ENCODE data around the gene NT5C.

The NT5C gene

GRCh38 chr17:75115555-75115954, 16.0 kb downstream of the NT5C start:
- DNase-seq (ENCODE audit: low spot score), result peak; percentile 76

DNA sequence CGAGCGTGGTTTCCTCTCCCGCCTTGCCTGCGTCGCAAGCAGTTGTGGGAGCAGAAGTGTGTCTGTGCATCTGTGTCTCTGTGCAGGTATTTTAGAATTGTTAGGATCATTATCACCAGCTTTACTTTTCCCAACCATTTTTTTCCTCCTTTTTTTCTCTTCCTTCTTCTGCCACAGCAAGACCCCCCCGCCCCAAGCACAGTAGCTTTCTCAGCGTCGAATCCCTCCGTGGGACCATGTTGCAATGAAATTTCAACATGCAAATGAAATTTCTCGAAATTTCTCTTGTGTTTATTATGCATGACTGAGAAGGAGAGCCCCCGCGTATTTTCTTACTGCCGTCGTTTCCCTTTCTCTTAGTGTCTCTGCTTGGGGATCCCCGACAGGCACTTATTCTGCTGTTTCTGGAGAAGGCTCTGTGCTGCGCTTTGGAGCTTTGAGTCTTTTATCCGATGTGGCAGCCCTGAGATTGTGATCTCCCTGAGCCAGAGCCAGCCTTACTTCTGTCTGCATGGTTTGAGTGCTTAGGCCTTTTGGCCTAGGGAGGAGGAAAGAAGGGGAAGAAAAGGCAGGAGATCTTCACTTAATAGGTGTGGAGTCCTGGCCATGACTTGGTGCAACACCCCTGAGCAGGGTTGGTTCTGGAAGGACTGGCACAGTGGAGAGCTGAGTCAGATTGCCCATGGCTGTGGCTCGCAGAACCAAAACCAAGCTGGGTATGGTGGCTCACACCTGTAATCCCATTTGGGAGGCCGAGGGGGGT, 16.8 kb downstream of the NT5C start:
- DNase-seq (ENCODE audit: low spot score), result peak; percentile 77

DNA sequence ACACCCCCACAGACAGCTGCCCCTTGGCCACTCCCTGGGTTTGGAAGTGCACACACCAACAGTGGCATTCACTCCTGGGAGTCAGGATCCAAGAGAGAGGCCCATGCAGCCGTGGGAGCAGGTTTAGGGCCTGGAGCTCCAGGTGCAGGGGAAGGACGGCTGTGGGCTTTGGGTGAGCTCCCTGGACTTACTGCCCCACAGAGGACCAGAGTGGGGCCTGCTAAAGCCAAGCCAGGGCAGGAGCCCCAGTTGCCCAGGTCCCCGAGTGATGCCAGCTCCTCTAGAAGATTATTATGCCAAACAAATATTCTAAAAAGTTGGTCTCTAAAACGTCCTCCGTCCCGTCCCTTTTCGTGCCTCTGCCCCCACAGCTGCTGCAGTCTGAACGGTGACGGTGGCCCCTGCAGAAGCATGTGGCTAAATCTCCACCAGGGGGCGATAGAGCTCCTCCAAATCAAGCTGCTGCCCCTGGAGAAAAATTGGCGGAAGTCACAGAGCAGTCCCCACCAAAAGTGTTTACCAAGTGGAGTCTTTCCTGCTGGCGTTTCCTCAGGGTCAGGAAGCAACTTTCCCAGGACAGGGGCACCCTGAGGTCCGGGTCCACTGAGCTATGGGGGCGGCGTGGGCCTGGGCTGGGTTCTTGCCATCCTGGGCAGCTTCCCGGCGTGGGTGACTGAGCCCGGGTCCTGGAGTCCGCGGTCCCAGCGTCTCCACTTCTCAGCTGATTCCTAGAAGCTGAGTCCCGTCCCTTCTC, 17.6 kb downstream of the NT5C start:
- DNase-seq (ENCODE audit: low spot score), result peak; percentile 97

DNA sequence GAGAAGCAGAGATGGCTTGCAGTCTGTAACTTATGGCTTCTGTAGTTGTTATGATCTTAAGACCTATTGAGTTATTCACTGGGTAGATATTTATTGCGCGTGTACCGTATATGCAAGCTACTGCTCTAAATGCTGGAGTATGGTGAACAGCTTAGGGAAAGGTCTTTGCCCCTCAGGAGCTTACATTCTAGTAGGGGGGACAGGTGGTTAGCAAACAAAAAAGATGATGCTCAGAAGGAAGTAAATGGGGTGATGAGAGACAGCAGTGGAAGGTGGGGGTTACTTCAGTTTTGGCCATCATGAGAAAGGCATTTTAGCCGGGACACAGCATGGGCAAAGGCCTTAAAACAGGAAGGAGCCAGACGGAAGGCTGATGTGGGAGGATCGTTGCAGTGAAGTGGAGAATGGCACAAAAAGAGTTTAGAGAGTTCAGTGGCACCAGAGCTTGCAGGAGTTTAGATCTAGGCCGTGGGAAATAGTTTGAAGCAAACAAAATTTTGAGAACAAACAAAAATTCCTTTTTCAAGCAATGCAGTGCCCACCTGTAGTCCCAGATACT, 19.7 kb downstream of the NT5C start:
- no peak for DNase-seq (ENCODE audit: low spot score)

GRCh38 chr17:75110234-75110937, 21.2 kb downstream of the NT5C start:
- DNase-seq (ENCODE audit: low spot score), result peak; percentile 40

- peak; percentile 85 for DNase-seq (ENCODE audit: low spot score)
Observed at GRCh38 chr17:75109407-75110233, 21.9 kb downstream of the NT5C start, which contains the start of gene ARMC7. TSS of gene ARMC7 (plus strand) at chr17:75109969. CDS start at chr17:75110289, 320 bp downstream.

DNA sequence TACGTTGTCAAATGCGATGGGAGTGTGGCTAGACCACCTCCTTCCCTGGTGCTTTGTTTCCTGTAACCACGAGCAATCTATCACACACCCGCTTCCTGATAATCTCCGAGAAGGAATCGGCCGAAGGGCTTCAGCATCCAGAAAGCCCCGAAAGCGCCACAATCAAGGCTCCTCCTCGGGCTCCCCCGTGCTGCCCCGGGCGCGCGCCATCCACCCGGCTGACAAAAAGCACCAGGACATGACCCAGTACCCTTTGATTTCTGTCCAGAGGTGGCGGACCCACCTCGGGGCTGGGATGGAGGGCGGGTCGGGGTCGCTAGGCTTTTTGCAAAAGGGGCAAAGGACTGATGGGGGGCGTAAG, 22.5 kb downstream of the NT5C start:
- DNase-seq (ENCODE audit: low spot score), result no peak

DNA sequence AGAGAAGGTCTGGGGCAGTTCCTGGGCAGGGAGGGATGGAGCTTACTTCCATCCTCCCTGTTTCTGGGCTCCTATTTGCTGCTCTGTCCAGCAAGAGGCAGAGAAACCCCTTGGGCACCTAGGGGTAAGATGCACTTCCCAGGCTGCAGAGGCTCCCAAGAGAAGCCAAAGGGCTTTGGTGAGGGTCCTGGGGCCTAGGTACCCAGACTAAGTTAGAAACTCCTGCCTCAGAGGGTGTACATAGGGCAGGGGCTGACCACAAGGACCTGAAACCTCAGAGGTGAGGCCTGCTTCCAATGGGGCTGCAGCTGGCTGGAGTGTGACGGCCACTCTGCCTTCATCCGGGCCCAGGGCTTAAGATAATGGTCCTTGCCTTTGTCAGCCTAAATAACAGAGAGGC, 23.3 kb downstream of the NT5C start:
- DNase-seq (ENCODE audit: low spot score), result no peak

DNA sequence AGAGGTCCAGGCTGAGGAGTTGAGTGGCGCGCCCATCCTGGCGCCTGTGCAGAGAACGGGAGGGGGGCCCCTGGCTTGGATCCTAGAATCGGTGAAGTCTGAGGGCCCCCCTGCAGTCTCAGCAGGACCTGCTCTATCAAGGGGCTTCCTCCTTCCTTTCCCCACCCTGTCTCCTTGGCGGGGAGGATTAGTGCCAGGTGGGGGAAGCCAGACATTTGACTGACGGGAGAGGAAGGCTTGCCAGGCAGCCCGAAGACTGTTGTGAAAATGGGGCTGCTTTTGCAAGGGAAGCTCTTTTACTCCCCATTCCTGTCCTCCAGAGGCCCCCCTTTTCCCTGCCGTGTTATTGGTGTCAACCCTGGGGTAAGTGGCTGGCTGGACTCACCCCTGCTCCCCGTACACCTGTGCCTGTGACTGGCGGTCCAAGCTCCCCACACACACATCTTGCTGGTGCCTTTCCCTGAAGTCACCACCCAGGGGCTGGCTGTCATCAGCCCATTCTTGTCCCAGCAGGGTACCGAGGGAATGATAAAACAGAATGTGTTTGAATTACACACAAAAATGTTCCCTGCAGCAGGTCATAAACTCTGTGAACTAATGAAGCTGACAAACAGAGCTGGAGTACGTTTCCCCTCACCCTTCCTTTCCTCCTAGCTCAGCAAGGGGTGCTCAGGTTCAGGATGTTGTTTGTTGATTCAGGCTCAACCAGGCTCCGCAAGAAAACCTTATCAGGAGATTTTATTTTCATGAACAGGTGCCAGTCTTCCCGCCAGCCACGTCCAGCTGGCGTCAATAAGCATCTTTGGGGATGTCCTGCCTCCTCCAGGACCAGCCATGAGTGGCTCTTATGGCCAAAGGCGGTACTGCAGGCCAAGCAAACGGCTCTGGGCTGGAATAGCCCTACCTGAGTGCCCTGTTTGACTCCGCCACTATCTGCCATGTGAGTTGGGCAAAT, 26.1 kb downstream of the NT5C start:
- DNase-seq (ENCODE audit: low spot score), result peak; percentile 69

GRCh38 chr17:75103601-75104554, 27.7 kb downstream of the NT5C start:
- DNase-seq (ENCODE audit: low spot score), result no peak

GRCh38 chr17:75102385-75102821, 29.1 kb downstream of the NT5C start:
- DNase-seq (ENCODE audit: low spot score), result no peak

DNA sequence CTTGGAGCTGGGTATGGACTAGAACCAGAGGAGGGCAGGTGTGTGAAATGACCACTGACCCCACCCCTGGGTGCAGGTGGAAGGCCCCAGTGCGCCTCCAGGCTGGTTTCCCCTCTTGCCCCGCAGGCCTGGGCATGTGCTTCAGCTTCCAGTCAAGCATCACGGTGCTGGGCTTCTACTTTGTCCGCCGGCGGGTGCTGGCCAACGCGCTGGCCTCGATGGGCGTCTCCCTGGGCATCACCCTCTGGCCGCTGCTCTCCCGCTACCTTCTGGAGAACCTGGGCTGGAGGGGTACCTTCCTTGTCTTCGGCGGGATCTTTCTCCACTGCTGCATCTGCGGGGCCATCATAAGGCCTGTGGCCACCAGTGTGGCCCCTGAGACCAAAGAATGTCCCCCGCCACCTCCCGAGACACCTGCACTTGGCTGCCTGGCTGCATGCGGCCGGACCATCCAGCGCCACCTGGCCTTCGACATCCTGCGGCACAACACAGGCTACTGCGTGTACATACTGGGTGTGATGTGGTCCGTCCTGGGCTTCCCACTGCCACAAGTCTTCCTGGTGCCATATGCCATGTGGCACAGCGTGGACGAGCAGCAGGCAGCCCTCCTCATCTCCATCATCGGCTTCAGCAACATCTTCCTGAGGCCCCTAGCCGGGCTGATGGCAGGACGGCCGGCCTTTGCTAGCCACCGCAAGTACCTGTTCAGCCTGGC, 31.5 kb downstream of the NT5C start:
- DNase-seq (ENCODE audit: low spot score), result no peak

GRCh38 chr17:75098861-75099260, 32.7 kb downstream of the NT5C start:
- no peak for DNase-seq (ENCODE audit: low spot score)

GRCh38 chr17:75097865-75098264, 33.7 kb downstream of the NT5C start:
- no peak for DNase-seq (ENCODE audit: low spot score)

DNA sequence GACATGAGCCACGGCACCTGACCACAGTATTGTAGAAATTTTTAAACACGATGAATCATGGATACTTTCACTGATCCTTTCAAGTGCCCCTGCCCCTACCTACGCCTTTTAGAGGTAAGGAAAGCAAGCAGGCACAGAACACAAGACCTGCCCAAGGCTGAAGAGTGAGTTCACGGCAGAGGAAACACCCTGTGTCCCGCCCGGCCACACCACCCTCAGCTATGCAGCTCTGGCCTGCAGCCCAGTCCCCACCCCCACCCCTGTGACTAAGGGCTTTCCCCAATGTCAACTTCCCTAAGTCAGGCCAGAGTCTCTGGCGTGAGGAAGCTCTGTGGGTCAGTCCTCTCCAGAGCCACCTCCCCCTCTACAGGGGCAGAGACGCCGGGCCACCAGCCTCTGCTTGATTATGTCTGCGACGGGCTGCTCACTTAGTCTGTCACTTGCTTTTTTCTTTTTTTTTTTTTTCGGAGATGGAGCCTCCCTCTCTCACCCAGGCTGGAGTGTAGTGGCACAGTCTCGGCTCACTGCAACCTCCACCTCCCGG, 35.4 kb downstream of the NT5C start:
- peak; percentile 91 for DNase-seq (ENCODE audit: low spot score)

- no peak for DNase-seq (ENCODE audit: low spot score)
Observed at GRCh38 chr17:75094871-75095399, 36.6 kb downstream of the NT5C start.

- no peak for DNase-seq (ENCODE audit: low spot score)
Observed at GRCh38 chr17:75093548-75094158, 37.9 kb downstream of the NT5C start.

All from hematopoietic multipotent progenitor cell treated with erythropoietin and hydrocortisone succinate and interleukin-3 and kit ligand, for 17 days (in vitro differentiated cells).